Cardiac muscle cell (in vitro differentiated cells and primary cell): Measurements from ENCODE around the gene LARP4B. TPM values are rescaled to one million over a fixed set of nuclear protein-coding genes. Genes with fewer than 3 reads are reported as not detected.
"Not testable (repeated sequence)": the region's sequence is repeated elsewhere in the genome, so short reads cannot be mapped to it uniquely, and the experiment has no call there.

Source experiments
- DNase-seq, 2 donors: peaks; one replicate each; pipeline versions ENCODE4 v3.0.0 to v3.0.0-alpha.2; 2010 to 2017; ENCODE audit warnings: low read depth in 1 of 2, low spot score in 1 of 2
- H3K27ac ChIP-seq: fragments of 200-600 bp; sonication (generic); 2 replicates; pipeline ENCODE4 v1.5.1; 2016
- H3K27me3 ChIP-seq: fragments of 200-600 bp; sonication (generic); 2 replicates; pipeline ENCODE4 v1.6.0; 2016; ENCODE audit warnings: control low read depth
- H3K36me3 ChIP-seq: fragments of 200-600 bp; sonication (generic); 2 replicates; pipeline ENCODE4 v1.5.1; 2016; ENCODE audit warnings: control low read depth
- H3K4me1 ChIP-seq: fragments of 200-600 bp; sonication (generic); 2 replicates; pipeline ENCODE4 v1.8.1; 2017; ENCODE audit warnings: low read depth, mild to moderate bottlenecking, mixed run types
- H3K4me3 ChIP-seq: fragments of 200-600 bp; sonication (generic); 2 replicates; pipeline ENCODE4 v1.5.1; 2016; ENCODE audit warnings: mild to moderate bottlenecking
- H3K9me3 ChIP-seq: fragments of 200-600 bp; sonication (generic); 2 replicates; pipeline ENCODE4 v1.5.1; 2017; ENCODE audit warnings: low read depth, mild to moderate bottlenecking, control low read depth
- polyA plus RNA-seq: library from polyadenylated mRNA; unstranded; fragments of >200 nt; fragmentation: Nextera tagmentation; extraction: Ambion mirVana; gene quantifications from 2 replicates; pipeline ENCODE4 v1.2.1, GENCODE V29; 2016
- total RNA-seq: library from RNA; depleted of rRNA; stranded (reverse); fragments of >200 nt; gene quantifications from 2 replicates; pipeline ENCODE4 v1.2.3, GENCODE V29; 2016
- TF ChIP-seq, protein P1 (sequence below): IDR thresholded peaks from 2 replicates; pipeline ENCODE4 v1.5.1; 2012; ENCODE audit warnings: low read depth, mild to moderate bottlenecking, low read length

Gene LARP4B
- total and polyA plus RNA-seq, 2 experiments from 2014 or later: 23.4 to 36.2 TPM

DNA sequence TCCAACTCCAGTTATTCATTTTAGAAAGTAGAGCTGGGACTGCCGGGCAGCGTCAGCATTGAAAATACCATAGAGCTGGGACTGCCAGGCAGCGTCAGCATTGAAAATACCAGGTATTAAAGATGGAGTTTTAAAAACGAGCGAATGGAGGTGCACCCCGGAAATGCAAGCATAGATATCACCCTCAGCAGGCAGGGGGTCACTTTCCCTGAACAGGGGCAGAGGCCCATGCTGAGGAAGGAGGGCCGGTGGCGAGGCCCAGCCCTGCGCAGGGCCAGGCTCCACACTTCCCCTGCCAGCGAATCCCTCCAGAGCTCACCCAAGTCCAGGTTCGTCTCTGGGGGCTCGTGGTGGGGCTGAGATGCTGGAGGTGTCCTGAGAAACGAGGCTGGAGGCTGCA, 157.3 kb downstream of the LARP4B start:
- Histone ChIP-seq H3K4me1 (no peaks in the 10 kb centered on the region), H3K36me3 (no peaks in the 10 kb centered on the region), H3K9me3 (no peaks in the 10 kb centered on the region), H3K27me3 (no peaks in the 10 kb centered on the region), H3K4me3 (no peak overlapping the region), H3K27ac (no peak overlapping the region)
- no peak for DNase-seq
- TF ChIP-seq, protein P1, sequence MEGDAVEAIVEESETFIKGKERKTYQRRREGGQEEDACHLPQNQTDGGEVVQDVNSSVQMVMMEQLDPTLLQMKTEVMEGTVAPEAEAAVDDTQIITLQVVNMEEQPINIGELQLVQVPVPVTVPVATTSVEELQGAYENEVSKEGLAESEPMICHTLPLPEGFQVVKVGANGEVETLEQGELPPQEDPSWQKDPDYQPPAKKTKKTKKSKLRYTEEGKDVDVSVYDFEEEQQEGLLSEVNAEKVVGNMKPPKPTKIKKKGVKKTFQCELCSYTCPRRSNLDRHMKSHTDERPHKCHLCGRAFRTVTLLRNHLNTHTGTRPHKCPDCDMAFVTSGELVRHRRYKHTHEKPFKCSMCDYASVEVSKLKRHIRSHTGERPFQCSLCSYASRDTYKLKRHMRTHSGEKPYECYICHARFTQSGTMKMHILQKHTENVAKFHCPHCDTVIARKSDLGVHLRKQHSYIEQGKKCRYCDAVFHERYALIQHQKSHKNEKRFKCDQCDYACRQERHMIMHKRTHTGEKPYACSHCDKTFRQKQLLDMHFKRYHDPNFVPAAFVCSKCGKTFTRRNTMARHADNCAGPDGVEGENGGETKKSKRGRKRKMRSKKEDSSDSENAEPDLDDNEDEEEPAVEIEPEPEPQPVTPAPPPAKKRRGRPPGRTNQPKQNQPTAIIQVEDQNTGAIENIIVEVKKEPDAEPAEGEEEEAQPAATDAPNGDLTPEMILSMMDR: no peak

DNA sequence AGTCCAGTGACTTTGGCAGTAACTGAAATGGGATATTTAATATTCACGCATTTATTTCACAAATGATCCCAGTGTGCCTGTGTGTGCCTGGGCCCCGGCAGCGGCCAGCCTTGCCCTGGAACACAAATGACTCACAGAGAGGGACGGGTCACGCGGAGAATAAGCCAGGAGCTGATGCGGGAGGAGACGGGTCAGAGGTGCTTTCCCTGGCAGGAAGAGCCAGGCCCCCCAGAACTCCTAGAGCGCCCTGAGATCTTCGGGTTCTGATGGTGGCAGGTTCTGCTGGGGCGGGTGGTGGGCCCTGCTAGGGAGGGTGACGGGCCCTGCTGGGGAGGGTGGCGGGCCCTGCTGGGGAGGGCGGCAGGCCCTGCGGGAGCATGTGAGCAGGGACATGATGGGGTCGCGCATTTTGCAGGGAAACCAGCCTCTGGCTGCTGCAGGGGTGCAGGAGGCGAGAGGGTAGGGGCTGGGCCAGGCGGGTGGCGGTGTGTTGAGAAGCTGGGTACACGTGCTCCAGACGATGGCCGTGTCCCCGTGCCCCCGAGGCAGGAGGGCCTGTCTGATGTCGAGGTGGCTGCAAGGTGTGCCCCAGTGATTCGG, 157.8 kb downstream of the LARP4B start:
- Histone ChIP-seq H3K4me1 (no peaks in the 10 kb centered on the region), H3K9me3 (no peaks in the 10 kb centered on the region), H3K27me3 (no peaks in the 10 kb centered on the region), H3K4me3 (no peak overlapping the region), H3K27ac (no peak overlapping the region), H3K36me3 (no peaks in the 10 kb centered on the region)
- DNase-seq: no peak
- TF ChIP-seq, protein P1: no peak

DNA sequence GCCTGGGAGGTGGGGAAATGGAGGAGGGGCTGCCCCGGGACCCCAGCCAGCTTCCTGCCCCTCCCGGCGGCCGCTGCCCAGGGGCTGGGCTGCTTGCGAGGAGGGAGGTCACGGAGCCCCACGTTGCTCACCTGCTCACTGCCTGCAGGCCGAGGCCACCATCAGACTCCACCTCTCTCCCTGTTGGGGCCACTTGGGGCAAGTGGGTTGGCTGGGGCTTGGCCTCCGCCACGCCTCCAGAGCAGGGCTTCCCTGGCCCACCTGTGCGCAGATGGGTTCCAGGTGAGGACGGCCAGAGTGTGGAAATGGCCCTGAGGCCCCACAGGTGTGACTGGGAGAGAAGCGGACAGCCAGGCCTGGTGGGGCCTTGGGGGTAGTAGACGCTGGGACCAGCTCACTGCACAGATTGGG, 159.3 kb downstream of the LARP4B start:
- TF ChIP-seq, protein P1: no peak
- H3K4me3 ChIP-seq: no peak overlapping the region
- H3K27ac ChIP-seq: no peak overlapping the region
- DNase-seq: no peak
- H3K9me3 ChIP-seq: no peaks in the 10 kb centered on the region
- H3K36me3 ChIP-seq: no peaks in the 10 kb centered on the region
- no peaks in the 10 kb centered on the region for H3K27me3 ChIP-seq
- H3K4me1 ChIP-seq: no peaks in the 10 kb centered on the region

DNA sequence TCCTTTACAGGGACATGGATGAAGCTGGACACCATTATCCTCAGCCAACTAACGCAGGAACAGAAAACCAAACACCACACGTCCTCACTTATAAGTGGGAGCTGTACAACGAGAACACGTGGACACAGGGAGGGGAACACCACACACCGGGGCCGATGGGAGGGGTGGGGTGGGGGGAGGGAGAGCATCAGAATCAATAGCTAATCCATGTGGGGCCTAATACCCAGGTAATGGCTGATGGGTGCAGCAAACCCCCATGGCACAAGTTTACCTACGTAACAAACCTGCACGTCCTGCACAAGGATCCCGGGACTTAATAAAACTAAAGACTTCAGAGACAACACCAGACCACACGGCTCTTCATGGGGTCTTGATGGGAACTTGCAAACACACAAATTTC, 159.9 kb downstream of the LARP4B start:
- TF ChIP-seq, protein P1: no peak
- Histone ChIP-seq H3K4me1 (no peaks in the 10 kb centered on the region), H3K4me3 (no peak overlapping the region), H3K36me3 (no peaks in the 10 kb centered on the region), H3K9me3 (no peaks in the 10 kb centered on the region), H3K27ac (no peak overlapping the region), H3K27me3 (no peaks in the 10 kb centered on the region)
- no peak for DNase-seq

DNA sequence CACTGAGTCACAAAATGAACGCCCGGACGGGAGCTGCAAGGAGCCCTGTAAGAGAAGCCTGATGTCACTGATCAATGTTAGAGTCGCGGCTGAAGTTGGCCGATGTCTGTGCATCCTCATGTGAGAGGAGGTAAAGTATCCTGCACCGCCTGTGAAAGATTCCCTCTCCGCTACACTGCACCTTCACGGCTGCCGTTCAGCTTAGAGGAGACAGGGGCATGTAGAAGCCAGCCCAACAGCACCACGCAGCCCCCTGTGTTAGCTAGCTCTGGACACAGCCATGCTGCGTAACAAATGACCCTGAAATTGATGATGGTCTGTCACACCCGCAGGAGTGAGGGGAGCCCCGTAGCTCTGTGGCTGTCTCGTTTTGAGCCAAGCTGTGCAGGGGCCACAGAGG, 160.5 kb downstream of the LARP4B start:
- Histone ChIP-seq H3K27me3 (no peaks in the 10 kb centered on the region), H3K36me3 (no peaks in the 10 kb centered on the region), H3K27ac (no peak overlapping the region), H3K4me1 (no peaks in the 10 kb centered on the region), H3K9me3 (no peaks in the 10 kb centered on the region), H3K4me3 (no peak overlapping the region)
- TF ChIP-seq, protein P1: no peak
- DNase-seq: no peak

DNA sequence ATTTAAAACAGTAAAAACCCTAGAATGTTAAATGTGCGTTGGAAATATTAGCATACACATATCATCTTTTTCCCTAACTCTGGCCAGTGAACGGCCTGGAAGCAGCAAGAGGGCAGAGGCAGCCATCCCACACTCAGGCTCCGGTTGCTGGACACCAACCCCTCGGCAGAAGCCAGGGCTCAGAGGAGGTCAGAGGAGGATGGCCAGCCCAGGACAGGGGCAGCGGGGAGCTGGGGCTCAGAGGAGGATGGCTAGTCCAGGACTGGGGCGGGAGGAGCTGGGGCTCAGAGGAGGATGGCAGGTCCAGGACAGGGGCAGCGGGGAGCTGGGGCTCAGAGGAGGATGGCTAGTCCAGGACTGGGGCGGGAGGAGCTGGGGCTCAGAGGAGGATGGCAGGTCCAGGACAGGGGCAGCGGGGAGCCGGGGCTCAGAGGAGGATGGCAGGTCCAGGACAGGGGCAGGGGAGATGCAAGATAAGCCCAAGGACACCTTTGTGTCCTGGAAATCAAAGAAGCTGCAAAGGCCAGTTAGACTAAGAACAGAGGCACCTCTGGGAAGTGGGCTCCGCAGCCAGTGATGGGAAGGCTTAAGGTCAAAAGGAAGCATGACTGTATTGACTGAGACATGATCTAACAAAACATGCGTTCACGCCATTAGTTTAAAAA, 161.3 kb downstream of the LARP4B start:
- H3K27me3 ChIP-seq, H3K9me3 ChIP-seq, DNase-seq, H3K27ac ChIP-seq, H3K36me3 ChIP-seq, H3K4me1 ChIP-seq, H3K4me3 ChIP-seq: not testable (repeated sequence)
